KMS-11 (cell line): ENCODE results near the gene GNG2.

ENCODE experiments used
- H2AFZ ChIP-seq: fragments of 200-600 bp; sonication (generic); 2 replicates; pipeline ENCODE4 v1.6.1; 2016; ENCODE audit warnings: antibody characterized with exemption, mixed run types, low read depth
- H3K27ac ChIP-seq: fragments of 200-600 bp; sonication (generic); 2 replicates; pipeline ENCODE4 v1.6.1; 2016; ENCODE audit warnings: mild to moderate bottlenecking, mixed run types
- H3K27me3 ChIP-seq: fragments of 200-600 bp; sonication (generic); 2 replicates; pipeline ENCODE4 v1.6.1; 2017; ENCODE audit warnings: mild to moderate bottlenecking, low read depth, mixed run types, moderate library complexity; ENCODE audit not compliant: insufficient read depth
- H3K36me3 ChIP-seq: fragments of 200-600 bp; sonication (generic); 2 replicates; pipeline ENCODE4 v1.6.1; 2017; ENCODE audit warnings: mild to moderate bottlenecking, mixed run types; ENCODE audit not compliant: insufficient read depth
- H3K4me1 ChIP-seq: fragments of 200-600 bp; sonication (generic); 2 replicates; pipeline ENCODE4 v1.6.1; 2016; ENCODE audit warnings: mild to moderate bottlenecking, low read depth, mixed run types; ENCODE audit not compliant: poor library complexity, severe bottlenecking
- H3K4me2 ChIP-seq: fragments of 200-600 bp; sonication (generic); 2 replicates; pipeline ENCODE4 v1.7.0; 2016; ENCODE audit warnings: mild to moderate bottlenecking, mixed run types
- H3K4me3 ChIP-seq: fragments of 200-600 bp; sonication (generic); IDR thresholded peaks from 2 replicates; pipeline ENCODE4 v1.6.1; 2017; ENCODE audit warnings: low read depth, low read length, mixed read lengths; ENCODE audit not compliant: insufficient read depth
- H3K79me2 ChIP-seq: fragments of 200-600 bp; sonication (generic); 2 replicates; pipeline ENCODE4 v1.6.1; 2016; ENCODE audit warnings: low read depth, mixed run types; ENCODE audit not compliant: insufficient read depth
- H3K9ac ChIP-seq: fragments of 200-600 bp; sonication (generic); 2 replicates; pipeline ENCODE4 v1.6.1; 2016; ENCODE audit warnings: mild to moderate bottlenecking, mixed run types
- H4K20me1 ChIP-seq: fragments of 200-600 bp; sonication (generic); 2 replicates; pipeline ENCODE4 v1.6.1; 2016; ENCODE audit warnings: mild to moderate bottlenecking, mixed run types; ENCODE audit not compliant: insufficient read depth
- CTCF ChIP-seq: fragments of 200-600 bp; sonication (generic); conservative IDR thresholded peaks from 2 replicates; pipeline ENCODE4 v1.6.1; 2017; ENCODE audit warnings: low read depth, mild to moderate bottlenecking, antibody characterized with exemption, low read length, moderate library complexity, mixed read lengths

GNG2 gene

GRCh38 chr14:51872396-51872795 lies 12.0 kb downstream of the GNG2 start:
- Histone ChIP-seq H2AFZ (no peak overlapping the region), H3K79me2 (no peaks in the 10 kb centered on the region), H3K4me3 (no peak overlapping the region), H3K9ac (no peak overlapping the region), H3K36me3 (no peaks in the 10 kb centered on the region), H3K4me1 (no peaks in the 10 kb centered on the region), H3K27ac (no peak overlapping the region), H3K4me2 (no peak overlapping the region), H3K27me3 (no peaks in the 10 kb centered on the region), H4K20me1 (no peaks in the 10 kb centered on the region)
- TF ChIP-seq CTCF = no peak

DNA sequence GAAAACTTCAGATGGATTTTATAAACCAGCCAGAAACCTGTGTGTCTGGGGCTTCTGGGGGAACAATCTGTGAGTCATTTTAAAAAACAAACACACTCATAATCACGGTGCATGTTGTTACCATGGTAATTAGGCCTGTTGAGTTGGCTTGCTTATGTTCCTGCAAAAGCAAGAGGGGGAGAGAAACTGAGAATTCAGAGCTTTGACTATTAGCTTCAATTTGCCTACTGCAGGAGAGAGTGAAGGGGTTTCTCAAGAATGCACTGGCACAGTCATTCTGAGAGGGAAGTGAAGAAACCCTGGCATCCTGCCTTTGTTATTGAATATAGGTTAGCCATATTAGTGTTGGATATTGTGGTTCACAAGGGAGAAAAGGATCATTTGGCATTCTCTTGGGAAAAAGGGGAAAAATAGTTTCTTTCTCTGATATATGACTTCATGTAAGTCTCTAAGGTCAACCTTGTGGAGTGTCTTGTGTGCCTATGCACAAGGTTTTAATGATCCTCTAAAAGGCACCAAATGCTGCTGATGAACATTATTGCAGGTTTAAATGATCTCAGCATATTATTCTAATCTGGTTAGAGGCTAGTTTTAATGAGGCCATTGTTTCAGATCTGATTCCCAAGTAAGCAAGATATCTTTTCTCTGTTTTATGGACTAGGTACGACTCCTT lies 12.9 kb downstream of the GNG2 start:
- Histone ChIP-seq H3K36me3 (no peaks in the 10 kb centered on the region), H3K4me2 (no peak overlapping the region), H2AFZ (no peak overlapping the region), H3K27me3 (no peaks in the 10 kb centered on the region), H3K9ac (no peak overlapping the region), H3K4me3 (no peak overlapping the region), H3K79me2 (no peaks in the 10 kb centered on the region), H3K27ac (no peak overlapping the region), H3K4me1 (no peaks in the 10 kb centered on the region), H4K20me1 (no peaks in the 10 kb centered on the region)
- TF ChIP-seq CTCF = no peak

DNA sequence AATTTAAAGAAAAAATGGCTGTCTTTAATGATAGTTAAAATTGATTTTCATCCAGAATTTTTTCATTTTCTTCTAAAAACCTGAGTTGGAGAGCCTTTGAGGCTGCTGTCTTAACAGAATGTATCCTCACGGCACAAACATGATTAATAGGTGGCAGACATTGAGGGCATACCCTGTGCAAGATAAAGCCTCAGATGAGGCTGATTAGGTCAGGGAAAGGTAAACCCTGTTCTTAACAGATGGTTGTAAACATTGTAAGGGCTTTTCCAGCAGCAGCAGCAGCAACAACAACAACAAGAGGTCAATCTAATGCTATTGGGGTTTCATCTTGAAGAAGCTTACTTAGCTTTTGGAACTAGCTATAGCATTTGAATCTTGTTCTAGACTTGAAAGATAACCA lies 17.4 kb downstream of the GNG2 start:
- no peak for TF ChIP-seq CTCF
- no peak overlapping the region for H3K4me3 ChIP-seq
- no peaks in the 10 kb centered on the region for H3K27me3 ChIP-seq
- H3K4me1 ChIP-seq = no peaks in the 10 kb centered on the region
- H2AFZ ChIP-seq = no peak overlapping the region
- H3K27ac ChIP-seq = no peak overlapping the region
- no peaks in the 10 kb centered on the region for H3K79me2 ChIP-seq
- no peaks in the 10 kb centered on the region for H3K36me3 ChIP-seq
- H4K20me1 ChIP-seq = no peaks in the 10 kb centered on the region
- H3K4me2 ChIP-seq = no peak overlapping the region
- no peak overlapping the region for H3K9ac ChIP-seq

DNA sequence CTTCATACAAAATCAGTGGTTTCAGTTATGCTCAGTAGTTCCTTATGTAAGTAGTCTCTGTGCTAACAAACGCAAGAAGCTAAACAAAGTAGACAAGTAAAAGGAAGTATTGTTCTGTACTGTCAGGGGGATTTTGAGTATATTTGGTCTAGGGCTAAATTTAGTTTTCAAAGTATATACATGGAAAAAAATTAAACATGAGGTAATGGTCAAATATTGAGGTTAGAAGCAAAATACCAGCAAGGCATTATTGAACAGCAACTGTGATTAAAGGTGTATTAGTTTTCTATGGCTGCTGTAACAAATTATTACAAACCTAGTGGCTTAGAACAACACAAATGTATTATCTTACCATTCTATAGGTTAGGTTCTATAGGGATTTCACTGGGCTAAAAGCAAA lies 18.8 kb downstream of the GNG2 start:
- Histone ChIP-seq H3K79me2 (no peaks in the 10 kb centered on the region), H2AFZ (no peak overlapping the region), H3K4me1 (no peaks in the 10 kb centered on the region), H4K20me1 (no peaks in the 10 kb centered on the region), H3K4me2 (no peak overlapping the region), H3K36me3 (no peaks in the 10 kb centered on the region), H3K27me3 (no peaks in the 10 kb centered on the region), H3K4me3 (no peak overlapping the region), H3K9ac (no peak overlapping the region), H3K27ac (no peak overlapping the region)
- no peak for TF ChIP-seq CTCF
